GM12878 (cell line): ENCODE measurements around the gene OR2W3. TPM values are rescaled to one million over a fixed set of nuclear protein-coding genes. Genes with fewer than 3 reads are reported as not detected.

Source experiments
- ATAC-seq: fragments of 200-7000 bp; cut with Tn5 transposase; 3 replicates; pipeline ENCODE4 v1.9.1; 2020; ENCODE audit warnings: mild to moderate bottlenecking, moderate library complexity
- BruUV-seq: library from RNA; stranded (reverse); fragments of 400-500 nt; replicated peaks from 2 replicates; lab custom pipeline; 2021; lab: Mats Ljungman, UMichigan
- CTCF ChIA-PET: fragments of 300-600 bp; sonication (Branson Sonifier 250); formaldehyde crosslinking; extraction: SDS; loops from one replicate; lab custom pipeline; 2021; ENCODE audit warnings: inconsistent platforms; lab: Yijun Ruan, JAX
- POLR2A ChIA-PET: fragments of 350-600 bp; formaldehyde crosslinking; extraction: SDS; loops from one replicate; lab custom pipeline; 2021; ENCODE audit warnings: inconsistent platforms; lab: Charles Lee
- RAD21 ChIA-PET: fragments of 300-600 bp; sonication (Branson Sonifier 250); formaldehyde crosslinking; loops from one replicate; lab custom pipeline; 2023; ENCODE audit warnings: antibody characterized with exemption; ENCODE audit not compliant: unreplicated experiment; lab: Charles Lee
- SMC1A ChIA-PET: fragments of 300-600 bp; sonication (Branson Sonifier 250); formaldehyde crosslinking; loops from one replicate; lab custom pipeline; 2023; ENCODE audit not compliant: unreplicated experiment, uncharacterized antibody; lab: Charles Lee
- DNase-seq: peaks from one replicate; pipeline ENCODE4 v3.0.0-alpha.2; 2011; ENCODE audit warnings: low read depth, low spot score
- FAIRE-seq: peaks from 3 replicates; lab custom pipeline; 2011; peaks lifted over from hg19 to GRCh38; lab: Jason Lieb, UNC
- H2AFZ ChIP-seq: 2 replicates; pipeline ENCODE4 v1.6.0; 2011; ENCODE audit warnings: low read depth, low read length, control low read depth; ENCODE audit not compliant: control insufficient read depth
- H3K27ac ChIP-seq: 2 replicates; pipeline ENCODE4 v1.5.1; 2011; ENCODE audit warnings: control low read depth; ENCODE audit not compliant: control insufficient read depth, insufficient read depth
- H3K27me3 ChIP-seq, 2 experiments: replicated peaks in 1 of 2; 2 replicates each; pipeline versions ENCODE4 v1.6.0 to v1.6.1; 2011; ENCODE audit warnings: low read length in 1 of 2; ENCODE audit not compliant: control insufficient read depth in 2 of 2, insufficient read depth in 2 of 2
- H3K36me3 ChIP-seq, 2 experiments: 2 replicates each; pipeline ENCODE4 v1.5.1; 2011; ENCODE audit warnings: low read length in 1 of 2; ENCODE audit not compliant: control insufficient read depth in 2 of 2, insufficient read depth in 2 of 2
- H3K4me1 ChIP-seq: 2 replicates; pipeline ENCODE4 v1.6.1; 2011; ENCODE audit warnings: mild to moderate bottlenecking, low read length, moderate library complexity, mixed read lengths; ENCODE audit not compliant: control insufficient read depth, insufficient read depth
- H3K4me2 ChIP-seq: 2 replicates; pipeline ENCODE4 v1.6.0; 2011; ENCODE audit warnings: control low read depth; ENCODE audit not compliant: control insufficient read depth, insufficient read depth
- H3K4me3 ChIP-seq: fragments of 200-600 bp; sonication (generic); 2 replicates; pipeline ENCODE4 v1.5.1; 2016
- H3K79me2 ChIP-seq: 2 replicates; pipeline ENCODE4 v1.6.0; 2011; ENCODE audit warnings: low read length; ENCODE audit not compliant: control insufficient read depth, insufficient read depth
- H3K9ac ChIP-seq: 2 replicates; pipeline ENCODE4 v1.8.0; 2011; ENCODE audit warnings: low read length, control low read depth, mixed read lengths; ENCODE audit not compliant: control insufficient read depth, insufficient read depth
- H3K9me3 ChIP-seq: replicated peaks from 3 replicates; pipeline ENCODE4 v1.5.1; 2011; ENCODE audit warnings: mild to moderate bottlenecking, low read length; ENCODE audit not compliant: control insufficient read depth, insufficient read depth
- H4K20me1 ChIP-seq: 2 replicates; pipeline ENCODE4 v1.6.0; 2011; ENCODE audit not compliant: control insufficient read depth, insufficient read depth
- ASH2L ChIP-seq: fragments of 300-600, 200-600 bp; sonication (generic); IDR thresholded peaks from 2 replicates; pipeline ENCODE4 v1.6.1; 2017; ENCODE audit warnings: low read depth, mild to moderate bottlenecking, borderline replicate concordance
- CBX5 ChIP-seq: sonication (generic); IDR thresholded peaks from 2 replicates; pipeline ENCODE4 v1.6.1; 2016; ENCODE audit warnings: low read depth, moderate library complexity, mild to moderate bottlenecking, inconsistent platforms
- FOS ChIP-seq: IDR thresholded peaks from 3 replicates; pipeline ENCODE4 v1.6.1; 2011; ENCODE audit warnings: borderline replicate concordance; ENCODE audit not compliant: insufficient read length; ENCODE audit errors: extremely low read depth
- SIN3A ChIP-seq: IDR thresholded peaks from 2 replicates; pipeline ENCODE4 v1.6.1; 2012; ENCODE audit warnings: low read depth, low read length, improper control_type of control experiment
- WRNIP1 ChIP-seq: IDR thresholded peaks from 2 replicates; pipeline ENCODE4 v1.6.1; 2011; ENCODE audit warnings: low read depth, low read length, improper control_type of control experiment, borderline replicate concordance
- ZZZ3 ChIP-seq: IDR thresholded peaks from 2 replicates; pipeline ENCODE4 v1.6.1; 2011; ENCODE audit warnings: low read depth; ENCODE audit not compliant: control insufficient read depth, insufficient read length
- WGBS: methylation state at CpG from one replicate; pipeline ENCODE4 v1.1.6; 2016; ENCODE audit warnings: low lambda C conversion rate; ENCODE audit not compliant: insufficient replicate concordance, insufficient coverage; ENCODE audit errors: missing lambda C conversion rate; 5-methylcytosine and 5-hydroxymethylcytosine counted together
- in situ Hi-C: fragments of 300-500 bp; cut with MboI; formaldehyde crosslinking; loops from 9 replicates; pipeline ENCODE4 v1.14.3; 2018; ENCODE audit warnings: mixed read lengths
- intact Hi-C: fragments of 100-400 bp; cut with micrococcal nuclease; formaldehyde crosslinking; loops from one replicate; pipeline ENCODE4 v1.14.2; 2022; ENCODE audit not compliant: unreplicated experiment
- polyA plus RNA-seq, 11 experiments: library from polyadenylated mRNA; depleted of rRNA in 4 of 11; unstranded in 6 of 11; stranded (reverse) in 5 of 11; fragments of >200 nt; fragmentation: Nextera tagmentation in 4 of 11; fragmentation: Illumina TruSeq in 1 of 11; extraction: Ambion mirVana in 4 of 11; extraction: Trizol in 1 of 11; gene quantifications; 1 replicate in 1 of 11; 2 replicates in 10 of 11; pipeline versions ENCODE4 v1.2.1 to v1.2.3, GENCODE V29; 2011 to 2016; ENCODE audit warnings: inconsistent platforms in 2 of 11, missing spikeins in 2 of 11, low read depth in 1 of 11
- total RNA-seq, 4 experiments: library from RNA; depleted of rRNA in 3 of 4; stranded (reverse); fragments of >200 nt in 3 of 4; fragmentation: Illumina TruSeq in 1 of 4; extraction: Trizol in 1 of 4; gene quantifications; 2 replicates each; pipeline versions ENCODE4 v1.2.1 to v1.2.3, GENCODE V29; 2013 to 2021
- TF ChIP-seq, protein P1 (sequence below): fragments of 450-650 bp; IDR thresholded peaks from 2 replicates; pipeline ENCODE4 v1.6.1; 2016; ENCODE audit warnings: mild to moderate bottlenecking
- TF ChIP-seq, protein P2 (sequence below): fragments of 450-650 bp; IDR thresholded peaks from 2 replicates; pipeline ENCODE4 v1.6.1; 2017; ENCODE audit warnings: mild to moderate bottlenecking, moderate library complexity
- TF ChIP-seq, protein P3 (sequence below): fragments of 450-650 bp; IDR thresholded peaks from 2 replicates; pipeline ENCODE4 v1.6.1; 2018; ENCODE audit warnings: mild to moderate bottlenecking, low read depth, moderate library complexity; ENCODE audit not compliant: partially characterized antibody

OR2W3 gene
- total and polyA plus RNA-seq, 10 of the 15 experiments (the other 5 are each of a cell fraction or from before 2014, with no cell fraction given) = not detected

DNA sequence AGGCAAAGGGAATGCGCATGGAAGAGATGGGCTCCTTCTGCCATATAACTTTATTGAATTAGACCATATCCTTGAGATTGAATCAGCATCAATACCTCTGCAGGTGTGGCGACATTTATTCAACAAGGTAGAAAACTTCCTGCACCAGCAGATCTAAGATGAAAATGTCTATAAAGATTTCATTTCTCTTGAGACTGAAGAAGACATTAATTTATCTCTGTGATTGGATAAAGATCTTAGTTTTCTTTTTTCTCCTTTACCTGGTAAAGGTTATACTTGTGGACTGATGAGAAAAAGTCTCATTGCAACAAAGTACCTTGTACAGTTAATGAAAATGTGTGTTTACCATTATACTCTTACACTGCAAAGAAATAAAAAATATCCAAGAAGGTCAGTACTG is 24.6 kb downstream of the OR2W3 start, which contains the start of gene OR2T8 (continued):
- TF ChIP-seq, protein P1, sequence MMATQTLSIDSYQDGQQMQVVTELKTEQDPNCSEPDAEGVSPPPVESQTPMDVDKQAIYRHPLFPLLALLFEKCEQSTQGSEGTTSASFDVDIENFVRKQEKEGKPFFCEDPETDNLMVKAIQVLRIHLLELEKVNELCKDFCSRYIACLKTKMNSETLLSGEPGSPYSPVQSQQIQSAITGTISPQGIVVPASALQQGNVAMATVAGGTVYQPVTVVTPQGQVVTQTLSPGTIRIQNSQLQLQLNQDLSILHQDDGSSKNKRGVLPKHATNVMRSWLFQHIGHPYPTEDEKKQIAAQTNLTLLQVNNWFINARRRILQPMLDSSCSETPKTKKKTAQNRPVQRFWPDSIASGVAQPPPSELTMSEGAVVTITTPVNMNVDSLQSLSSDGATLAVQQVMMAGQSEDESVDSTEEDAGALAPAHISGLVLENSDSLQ = no peak

DNA sequence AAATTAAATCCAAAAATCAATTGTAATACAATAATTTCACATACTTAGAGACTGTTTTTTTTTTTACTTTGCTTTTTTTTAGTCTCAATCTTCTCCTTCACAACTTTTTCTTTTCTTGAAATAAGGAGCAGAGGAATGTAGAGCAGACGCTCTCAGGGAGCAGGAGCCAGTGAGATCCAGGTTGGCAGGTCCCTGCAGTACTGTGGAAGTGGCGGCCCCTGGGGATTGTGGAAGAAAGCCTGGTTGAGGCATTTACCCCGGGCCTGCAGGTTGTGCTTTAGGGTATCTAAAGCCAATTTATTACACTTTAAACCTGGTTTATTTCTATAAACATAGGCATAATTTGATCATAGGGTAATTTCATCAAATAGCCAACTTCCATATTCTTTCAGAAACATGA is 28.6 kb downstream of the OR2W3 start:
- Histone ChIP-seq H4K20me1 (no peaks in the 10 kb centered on the region), H3K79me2 (no peaks in the 10 kb centered on the region), H2AFZ (no peak overlapping the region), H3K9ac (no peak overlapping the region), H3K4me3 (no peak overlapping the region), H3K27me3 (no peaks in the 10 kb centered on the region; a peak in 1 of 4 replicates), H3K4me1 (no peaks in the 10 kb centered on the region), H3K27ac (no peak overlapping the region), H3K36me3 (no peaks in the 10 kb centered on the region), H3K4me2 (no peak overlapping the region), H3K9me3 (no peaks in the 10 kb centered on the region)
- CTCF ChIA-PET = no interaction called here
- no peak for ATAC-seq
- 0% methylated on average over 3 of the region's 3 CpGs for WGBS
- RAD21 ChIA-PET = no interaction called here
- SMC1A ChIA-PET = no interaction called here
- no peak for DNase-seq
- intact Hi-C loops = no loop called here
- in situ Hi-C loops = no loop called here
- no TSS peak for BruUV-seq
- POLR2A ChIA-PET = no interaction called here
- no peak for FAIRE-seq
- TF ChIP-seq WRNIP1 (no peak), FOS (no peak), SIN3A (no peak), CBX5 (no peak), ZZZ3 (no peak), ASH2L (no peak)
- TF ChIP-seq, protein P2, sequence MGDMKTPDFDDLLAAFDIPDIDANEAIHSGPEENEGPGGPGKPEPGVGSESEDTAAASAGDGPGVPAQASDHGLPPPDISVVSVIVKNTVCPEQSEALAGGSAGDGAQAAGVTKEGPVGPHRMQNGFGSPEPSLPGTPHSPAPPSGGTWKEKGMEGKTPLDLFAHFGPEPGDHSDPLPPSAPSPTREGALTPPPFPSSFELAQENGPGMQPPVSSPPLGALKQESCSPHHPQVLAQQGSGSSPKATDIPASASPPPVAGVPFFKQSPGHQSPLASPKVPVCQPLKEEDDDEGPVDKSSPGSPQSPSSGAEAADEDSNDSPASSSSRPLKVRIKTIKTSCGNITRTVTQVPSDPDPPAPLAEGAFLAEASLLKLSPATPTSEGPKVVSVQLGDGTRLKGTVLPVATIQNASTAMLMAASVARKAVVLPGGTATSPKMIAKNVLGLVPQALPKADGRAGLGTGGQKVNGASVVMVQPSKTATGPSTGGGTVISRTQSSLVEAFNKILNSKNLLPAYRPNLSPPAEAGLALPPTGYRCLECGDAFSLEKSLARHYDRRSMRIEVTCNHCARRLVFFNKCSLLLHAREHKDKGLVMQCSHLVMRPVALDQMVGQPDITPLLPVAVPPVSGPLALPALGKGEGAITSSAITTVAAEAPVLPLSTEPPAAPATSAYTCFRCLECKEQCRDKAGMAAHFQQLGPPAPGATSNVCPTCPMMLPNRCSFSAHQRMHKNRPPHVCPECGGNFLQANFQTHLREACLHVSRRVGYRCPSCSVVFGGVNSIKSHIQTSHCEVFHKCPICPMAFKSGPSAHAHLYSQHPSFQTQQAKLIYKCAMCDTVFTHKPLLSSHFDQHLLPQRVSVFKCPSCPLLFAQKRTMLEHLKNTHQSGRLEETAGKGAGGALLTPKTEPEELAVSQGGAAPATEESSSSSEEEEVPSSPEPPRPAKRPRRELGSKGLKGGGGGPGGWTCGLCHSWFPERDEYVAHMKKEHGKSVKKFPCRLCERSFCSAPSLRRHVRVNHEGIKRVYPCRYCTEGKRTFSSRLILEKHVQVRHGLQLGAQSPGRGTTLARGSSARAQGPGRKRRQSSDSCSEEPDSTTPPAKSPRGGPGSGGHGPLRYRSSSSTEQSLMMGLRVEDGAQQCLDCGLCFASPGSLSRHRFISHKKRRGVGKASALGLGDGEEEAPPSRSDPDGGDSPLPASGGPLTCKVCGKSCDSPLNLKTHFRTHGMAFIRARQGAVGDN = no peak
- TF ChIP-seq, protein P3, sequence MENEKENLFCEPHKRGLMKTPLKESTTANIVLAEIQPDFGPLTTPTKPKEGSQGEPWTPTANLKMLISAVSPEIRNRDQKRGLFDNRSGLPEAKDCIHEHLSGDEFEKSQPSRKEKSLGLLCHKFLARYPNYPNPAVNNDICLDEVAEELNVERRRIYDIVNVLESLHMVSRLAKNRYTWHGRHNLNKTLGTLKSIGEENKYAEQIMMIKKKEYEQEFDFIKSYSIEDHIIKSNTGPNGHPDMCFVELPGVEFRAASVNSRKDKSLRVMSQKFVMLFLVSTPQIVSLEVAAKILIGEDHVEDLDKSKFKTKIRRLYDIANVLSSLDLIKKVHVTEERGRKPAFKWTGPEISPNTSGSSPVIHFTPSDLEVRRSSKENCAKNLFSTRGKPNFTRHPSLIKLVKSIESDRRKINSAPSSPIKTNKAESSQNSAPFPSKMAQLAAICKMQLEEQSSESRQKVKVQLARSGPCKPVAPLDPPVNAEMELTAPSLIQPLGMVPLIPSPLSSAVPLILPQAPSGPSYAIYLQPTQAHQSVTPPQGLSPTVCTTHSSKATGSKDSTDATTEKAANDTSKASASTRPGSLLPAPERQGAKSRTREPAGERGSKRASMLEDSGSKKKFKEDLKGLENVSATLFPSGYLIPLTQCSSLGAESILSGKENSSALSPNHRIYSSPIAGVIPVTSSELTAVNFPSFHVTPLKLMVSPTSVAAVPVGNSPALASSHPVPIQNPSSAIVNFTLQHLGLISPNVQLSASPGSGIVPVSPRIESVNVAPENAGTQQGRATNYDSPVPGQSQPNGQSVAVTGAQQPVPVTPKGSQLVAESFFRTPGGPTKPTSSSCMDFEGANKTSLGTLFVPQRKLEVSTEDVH = no peak
